Measurements from ENCODE around the gene LRRTM2.

The LRRTM2 gene

GRCh38 chr5:138878437-138879235 is 3.5 kb upstream of the LRRTM2 start:
- DNase-seq: no peak

GRCh38 chr5:138876811-138877210 is 1.7 kb upstream of the LRRTM2 start:
- no peak for DNase-seq

- DNase-seq: no peak
These were observed 811 bp upstream of the LRRTM2 start for GRCh38 chr5:138875946-138876345.

GRCh38 chr5:138875552-138875875 is 379 bp upstream of the LRRTM2 start:
- DNase-seq: no peak

GRCh38 chr5:138874241-138874640 is 894 bp downstream of the LRRTM2 start:
- DNase-seq: no peak

- no peak for DNase-seq
These were observed 1.5 kb downstream of the LRRTM2 start for GRCh38 chr5:138873466-138874221.

- DNase-seq: no peak
These were observed 2.2 kb downstream of the LRRTM2 start for GRCh38 chr5:138872841-138873465.

- DNase-seq: no peak
These were observed 4.5 kb downstream of the LRRTM2 start for GRCh38 chr5:138870611-138871010.

- DNase-seq: no peak
These were observed 5.2 kb downstream of the LRRTM2 start for GRCh38 chr5:138869763-138870500.

GRCh38 chr5:138869038-138869437 is 6.1 kb downstream of the LRRTM2 start:
- no peak for DNase-seq

GRCh38 chr5:138867011-138867410 is 8.1 kb downstream of the LRRTM2 start:
- DNase-seq: no peak

- DNase-seq: no peak
These were observed 22.0 kb downstream of the LRRTM2 start for GRCh38 chr5:138853132-138853531.

GRCh38 chr5:138850865-138851435 is 24.2 kb downstream of the LRRTM2 start:
- no peak for DNase-seq

- no peak for DNase-seq
These were observed 25.3 kb downstream of the LRRTM2 start for GRCh38 chr5:138849882-138850281.

GRCh38 chr5:138849439-138849838 is 25.7 kb downstream of the LRRTM2 start:
- DNase-seq: no peak

GRCh38 chr5:138844812-138845513 is 30.2 kb downstream of the LRRTM2 start:
- no peak for DNase-seq

GRCh38 chr5:138844125-138844461 is 31.0 kb downstream of the LRRTM2 start:
- no peak for DNase-seq

GRCh38 chr5:138843316-138844124 is 31.6 kb downstream of the LRRTM2 start:
- no peak for DNase-seq

- DNase-seq: no peak
These were observed 33.6 kb downstream of the LRRTM2 start for GRCh38 chr5:138841531-138841930.

GRCh38 chr5:138840103-138840502 is 35.0 kb downstream of the LRRTM2 start:
- DNase-seq: no peak

GRCh38 chr5:138837160-138837559 is 38.0 kb downstream of the LRRTM2 start:
- no peak for DNase-seq
